ENCODE data around the gene M1AP. TPM values are rescaled to one million over a fixed set of nuclear protein-coding genes. Genes with fewer than 3 reads are reported as not detected.

M1AP gene
- total RNA-seq, 1 donor from 2014 or later: not detected

DNA sequence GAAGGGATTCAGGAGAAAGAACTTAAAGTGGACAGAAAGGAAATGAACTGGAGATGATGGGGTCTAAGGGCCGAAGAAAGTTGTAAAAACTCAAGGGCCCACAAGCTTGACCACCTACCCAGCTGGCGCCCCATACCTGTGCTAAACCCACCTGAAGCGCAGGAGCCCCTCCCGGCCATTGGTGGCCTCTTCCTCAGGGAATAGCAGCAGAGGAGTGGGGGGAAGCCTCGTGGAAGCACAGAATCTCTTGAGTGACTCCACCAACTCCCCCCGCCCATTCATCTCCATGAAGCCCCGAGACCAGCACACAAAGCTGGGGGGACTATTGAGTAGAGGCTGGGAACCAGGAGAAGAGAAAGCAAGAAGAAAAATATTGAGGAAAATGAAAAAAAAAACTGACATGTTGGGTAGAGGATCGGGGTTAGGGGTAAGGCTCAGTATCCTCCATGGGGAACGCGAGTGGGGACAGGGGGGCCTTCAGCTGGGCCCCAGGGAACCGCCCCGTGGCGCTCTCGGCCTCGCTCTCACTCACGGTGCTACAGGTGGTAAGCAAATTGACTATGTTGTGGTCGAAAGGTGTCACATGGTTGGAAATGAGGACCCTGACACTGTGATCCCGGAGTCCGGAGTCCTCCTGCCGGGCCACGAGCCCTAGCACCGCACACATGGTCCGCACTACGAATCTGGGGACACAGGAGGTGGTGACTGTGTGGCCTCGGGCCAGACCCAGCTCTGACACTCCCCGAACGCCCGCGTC is 119.4 kb downstream of the M1AP start:
- DNase-seq (ENCODE audit: low spot score) (no peak), ATAC-seq (peak; percentile 18)

GRCh38 chr2:74527741-74528140 is 120.4 kb downstream of the M1AP start:
- DNase-seq (ENCODE audit: low spot score) (no peak), ATAC-seq (no peak)

DNA sequence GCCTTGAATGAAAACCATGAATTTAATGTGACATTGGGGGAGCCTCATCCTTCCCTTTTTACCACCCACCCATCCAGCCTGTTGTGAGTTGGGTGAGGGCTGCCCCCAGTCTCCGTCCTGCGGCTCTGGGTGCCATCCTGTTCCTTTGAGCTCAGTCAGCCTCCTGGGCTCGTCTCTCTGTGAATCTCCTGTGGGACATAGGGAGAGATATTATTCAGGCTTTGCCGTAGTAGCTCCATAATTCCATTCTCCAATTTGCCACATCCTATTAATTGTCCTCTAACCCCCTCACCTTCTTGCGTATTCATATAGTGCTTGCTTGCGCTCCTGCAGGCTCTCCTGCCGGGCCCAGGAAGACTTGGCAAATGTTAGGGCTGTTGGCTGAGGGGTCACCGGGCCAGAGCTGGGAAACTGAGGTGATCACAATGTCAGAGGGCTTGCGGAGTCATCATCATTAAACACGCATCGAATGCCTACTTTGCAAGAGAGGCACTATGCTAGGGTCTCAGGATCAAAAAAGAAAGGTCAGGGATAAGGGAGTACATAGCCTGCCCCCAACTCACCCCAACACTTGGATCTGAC is 121.4 kb downstream of the M1AP start:
- no peak for ATAC-seq
- DNase-seq (ENCODE audit: low spot score): no peak

DNA sequence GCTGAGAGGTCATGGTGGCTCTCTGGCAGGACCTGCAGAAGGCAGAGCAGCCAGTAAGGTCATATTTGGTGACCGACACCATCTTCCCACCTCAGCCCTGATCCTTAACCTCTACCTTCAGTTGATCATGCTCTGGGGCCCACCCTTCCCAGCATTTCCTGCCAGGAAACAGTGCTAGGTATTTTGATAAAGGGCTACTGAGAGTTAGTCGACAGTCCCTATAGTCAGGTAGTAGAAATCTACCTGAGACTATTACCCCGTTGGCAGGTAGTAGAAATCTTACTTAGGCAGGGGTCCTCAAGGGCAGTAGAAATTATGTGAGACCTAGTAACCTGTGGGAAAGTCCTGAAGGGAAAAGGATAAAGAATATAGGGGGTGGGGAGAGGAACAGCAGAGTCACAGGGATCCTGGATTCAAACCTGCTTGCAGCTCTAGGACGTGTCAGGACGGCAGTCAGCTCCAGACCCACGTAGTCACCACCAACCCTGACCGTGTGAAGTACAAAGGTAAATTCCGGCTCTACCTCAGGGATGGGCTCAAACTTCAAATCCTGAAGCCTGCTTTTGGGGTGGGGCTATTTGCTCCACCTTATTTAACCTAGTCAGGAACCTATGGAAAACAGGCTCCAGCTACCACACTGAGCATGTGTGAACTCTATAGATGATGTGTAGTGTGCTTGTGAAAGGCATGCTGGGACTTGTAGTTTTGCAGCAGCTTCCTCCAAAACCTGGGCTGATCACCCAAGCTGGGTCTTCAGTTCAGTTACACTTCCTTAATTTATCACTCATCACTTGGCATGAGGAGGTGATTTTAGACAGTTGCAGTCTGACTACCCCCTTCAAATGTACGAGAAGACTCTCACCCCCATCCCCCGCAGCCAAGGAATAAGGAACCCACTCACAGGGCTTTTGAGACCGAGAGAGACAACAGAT is 122.1 kb downstream of the M1AP start, which contains the start of gene DQX1:
Gene DQX1 (minus strand): TSS at position 515 of the 932 bp plus-strand sequence. CDS start 502 bp downstream, at position 13.
- ATAC-seq (no peak), DNase-seq (ENCODE audit: low spot score) (no peak)

DNA sequence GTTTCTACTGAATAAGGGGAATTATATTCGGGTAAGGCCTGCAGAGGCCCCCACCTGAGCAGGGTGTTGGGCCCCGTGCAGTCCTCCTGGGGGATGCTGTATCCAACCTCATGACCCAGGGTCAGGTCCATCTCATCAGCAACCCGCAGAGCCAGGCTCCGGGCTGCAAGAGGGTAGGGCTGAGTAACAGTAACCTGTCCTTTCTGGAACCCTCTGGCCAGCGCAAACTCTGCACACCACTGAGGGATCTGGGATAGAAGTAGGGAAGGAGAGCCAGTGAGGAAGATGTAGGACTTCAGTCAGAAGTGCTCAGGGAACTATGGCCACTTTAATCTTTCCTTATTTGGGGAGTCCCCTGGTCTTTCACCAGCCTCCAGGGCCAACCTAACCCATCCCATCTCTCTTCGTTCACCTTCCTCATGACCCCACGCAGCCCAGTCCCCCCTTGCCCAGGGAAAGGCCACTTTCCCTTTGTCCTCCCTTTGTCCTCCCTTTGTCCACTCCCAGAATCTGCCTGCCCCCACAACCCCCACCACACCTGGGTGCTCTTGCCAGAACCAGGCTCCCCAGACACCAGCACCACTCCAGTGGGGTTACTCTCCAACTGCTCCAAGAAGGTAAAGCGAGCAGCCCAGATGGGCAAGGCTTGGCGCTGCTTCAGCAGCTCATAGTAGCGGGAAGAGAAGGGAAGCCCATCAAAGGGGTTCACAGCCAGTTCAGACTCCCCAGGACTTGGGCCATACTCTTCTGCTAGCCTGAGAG is 123.0 kb downstream of the M1AP start:
- ATAC-seq (no peak), DNase-seq (ENCODE audit: low spot score) (no peak)

- ATAC-seq (no peak), DNase-seq (ENCODE audit: low spot score) (no peak)
Observed at GRCh38 chr2:74524005-74524404, 124.1 kb downstream of the M1AP start.

- no peak for DNase-seq (ENCODE audit: low spot score)
- no peak for ATAC-seq
Observed at GRCh38 chr2:74522516-74522915, 125.6 kb downstream of the M1AP start.

GRCh38 chr2:74516650-74517049 is 131.5 kb downstream of the M1AP start:
- ATAC-seq (no peak), DNase-seq (ENCODE audit: low spot score) (no peak)

GRCh38 chr2:74515981-74516633 is 132.0 kb downstream of the M1AP start:
- no peak for DNase-seq (ENCODE audit: low spot score)
- peak; percentile 72 for ATAC-seq

DNA sequence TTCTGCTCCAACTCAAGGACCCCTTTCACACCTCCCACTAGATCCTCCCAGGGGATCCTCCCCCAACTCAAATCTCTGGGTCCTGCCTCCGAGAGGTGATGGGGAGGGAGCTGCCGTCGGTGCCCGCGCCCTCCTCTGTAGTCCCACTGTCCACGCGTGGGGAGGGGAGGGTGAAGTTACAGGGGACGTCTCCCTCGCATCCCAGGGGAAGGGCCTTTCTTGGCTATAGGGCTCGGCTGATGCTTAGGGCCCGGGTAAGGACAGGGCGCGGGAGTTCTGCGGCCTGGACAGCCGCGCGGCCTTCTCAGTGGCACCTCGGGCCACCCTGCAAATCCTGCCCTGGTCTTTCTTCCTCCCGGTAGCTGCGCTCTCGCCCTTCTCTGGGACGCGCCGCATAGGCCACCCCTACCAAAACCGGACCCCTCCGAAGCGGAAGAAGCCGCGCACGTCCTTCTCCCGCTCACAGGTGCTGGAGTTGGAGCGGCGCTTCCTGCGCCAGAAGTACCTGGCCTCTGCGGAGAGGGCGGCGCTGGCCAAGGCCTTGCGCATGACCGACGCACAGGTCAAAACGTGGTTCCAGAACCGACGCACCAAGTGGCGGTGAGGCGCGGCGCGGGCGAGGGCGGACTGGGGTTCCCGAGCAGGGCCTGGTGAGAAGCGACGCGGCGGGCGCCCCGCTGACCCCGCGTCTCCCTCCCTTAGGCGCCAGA is 132.7 kb downstream of the M1AP start:
- DNase-seq (ENCODE audit: low spot score) (no peak), ATAC-seq (peak; percentile 62)

DNA sequence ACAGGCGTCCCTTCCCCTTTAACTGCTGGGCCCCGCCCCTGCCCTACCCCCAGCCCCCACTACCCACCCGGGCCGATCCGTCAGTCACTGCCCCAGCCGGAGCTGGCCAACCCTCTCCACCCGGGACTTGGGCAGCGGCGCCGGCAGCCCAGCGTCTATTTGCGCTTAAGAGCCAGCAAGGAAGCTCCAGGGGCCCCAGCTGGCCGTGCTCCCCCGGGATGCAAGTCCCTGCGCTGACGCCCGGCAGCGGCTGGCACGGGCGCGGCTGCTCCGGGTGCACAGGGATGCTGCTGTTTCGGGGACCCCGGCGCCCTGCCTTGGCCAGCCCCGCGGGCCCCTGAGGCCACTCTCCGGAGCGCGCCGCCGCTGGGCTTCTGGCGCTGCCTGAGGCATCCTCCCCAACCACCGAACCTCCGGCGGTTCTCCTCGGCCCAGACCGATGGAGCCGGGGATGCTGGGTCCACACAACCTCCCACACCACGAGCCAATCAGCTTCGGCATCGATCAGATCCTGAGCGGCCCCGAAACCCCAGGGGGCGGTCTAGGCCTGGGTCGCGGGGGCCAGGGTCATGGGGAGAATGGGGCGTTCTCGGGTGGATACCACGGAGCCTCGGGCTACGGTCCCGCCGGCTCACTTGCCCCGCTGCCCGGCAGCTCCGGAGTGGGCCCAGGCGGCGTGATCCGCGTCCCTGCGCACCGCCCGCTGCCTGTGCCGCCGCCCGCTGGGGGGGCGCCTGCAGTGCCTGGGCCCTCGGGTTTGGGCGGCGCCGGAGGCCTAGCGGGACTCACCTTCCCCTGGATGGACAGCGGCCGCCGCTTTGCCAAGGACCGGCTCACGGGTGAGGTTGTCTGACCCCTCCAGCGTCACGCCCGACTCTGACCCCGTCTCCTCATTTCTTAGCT is 133.5 kb downstream of the M1AP start, which contains the start of gene TLX2:
Gene TLX2 (plus strand): TSS at position 83 of the 903 bp plus-strand sequence. CDS start 357 bp downstream, at position 440.
- ATAC-seq: no peak
- DNase-seq (ENCODE audit: low spot score): no peak

DNA sequence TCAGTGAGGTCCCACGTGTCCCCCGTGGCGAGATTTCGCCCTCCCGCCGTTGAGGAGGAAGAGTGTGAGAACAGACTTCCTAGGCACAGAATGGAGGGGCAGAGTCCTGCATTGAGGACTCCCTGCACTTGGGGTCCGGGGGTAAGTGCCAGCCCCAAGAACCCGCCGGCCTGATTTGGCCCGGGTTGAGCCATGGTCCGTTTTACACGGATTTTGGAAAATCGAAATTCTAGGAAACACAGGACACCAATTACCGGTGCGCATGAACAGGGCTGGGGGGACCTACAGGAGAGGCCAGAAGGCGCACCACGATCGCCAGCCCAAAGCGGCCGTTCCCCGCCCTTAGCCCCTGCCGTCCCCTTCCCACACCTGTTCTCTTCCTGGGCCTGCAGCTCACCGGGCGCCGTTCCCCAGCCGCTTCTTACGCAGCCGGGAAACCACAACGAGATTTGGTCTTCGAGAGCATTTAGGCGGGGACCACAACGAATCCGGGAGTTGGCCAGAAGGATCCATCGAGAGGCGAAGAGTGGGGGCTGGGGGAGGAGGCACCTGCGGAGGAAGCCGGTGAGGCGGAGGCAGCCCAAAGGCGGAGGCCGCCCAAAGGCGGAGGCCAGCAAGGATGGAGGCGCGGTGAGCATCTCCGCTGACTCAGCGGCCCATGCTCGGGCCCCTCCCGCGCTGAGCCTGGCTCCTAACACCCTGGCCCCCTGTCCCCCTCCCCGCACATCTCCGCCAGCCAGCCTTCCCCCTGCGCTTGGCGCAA is 134.3 kb downstream of the M1AP start:
- ATAC-seq (no peak), DNase-seq (ENCODE audit: low spot score) (no peak)

DNA sequence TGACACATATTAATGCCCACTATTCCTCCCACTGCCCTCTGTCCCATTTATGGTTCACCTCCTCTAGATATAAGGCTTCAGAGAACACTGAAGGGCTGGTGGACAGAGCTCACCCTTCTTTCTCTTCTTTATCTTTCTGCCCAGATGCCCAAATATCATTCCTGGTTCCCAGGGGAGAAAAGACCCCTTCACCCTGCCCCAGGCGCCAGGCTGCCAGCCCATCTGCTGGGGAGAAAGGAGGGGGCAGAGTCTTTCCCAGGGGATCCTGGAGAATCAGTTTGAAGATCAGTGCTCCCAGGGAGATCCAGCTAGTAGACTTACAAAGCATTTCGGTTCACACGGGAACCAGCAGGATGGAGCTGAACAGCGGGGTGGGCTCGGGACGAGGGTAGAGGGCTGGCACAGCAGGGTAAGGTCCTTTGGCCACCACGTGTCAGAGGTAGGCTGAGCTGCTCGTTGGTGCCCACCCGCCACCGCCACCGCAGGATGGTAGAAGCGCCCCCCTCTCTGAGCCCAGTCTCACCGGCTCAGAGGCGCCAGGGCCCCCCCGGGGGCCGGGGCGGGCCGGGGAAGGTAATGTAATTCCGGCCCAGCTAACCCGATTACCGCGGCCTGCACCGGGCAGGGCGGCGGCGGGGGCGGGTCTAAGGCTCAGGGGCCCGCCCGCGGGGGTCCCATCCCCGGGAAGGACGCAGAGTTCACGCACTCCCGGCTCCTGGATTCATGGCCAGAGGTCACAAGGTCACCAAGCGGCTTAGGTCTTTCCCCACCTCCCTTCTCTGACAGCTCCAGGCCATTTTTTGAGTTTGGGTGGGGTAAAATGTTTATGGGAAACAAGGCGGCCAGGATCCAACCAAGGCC is 135.2 kb downstream of the M1AP start:
- DNase-seq (ENCODE audit: low spot score): no peak
- ATAC-seq: no peak

DNA sequence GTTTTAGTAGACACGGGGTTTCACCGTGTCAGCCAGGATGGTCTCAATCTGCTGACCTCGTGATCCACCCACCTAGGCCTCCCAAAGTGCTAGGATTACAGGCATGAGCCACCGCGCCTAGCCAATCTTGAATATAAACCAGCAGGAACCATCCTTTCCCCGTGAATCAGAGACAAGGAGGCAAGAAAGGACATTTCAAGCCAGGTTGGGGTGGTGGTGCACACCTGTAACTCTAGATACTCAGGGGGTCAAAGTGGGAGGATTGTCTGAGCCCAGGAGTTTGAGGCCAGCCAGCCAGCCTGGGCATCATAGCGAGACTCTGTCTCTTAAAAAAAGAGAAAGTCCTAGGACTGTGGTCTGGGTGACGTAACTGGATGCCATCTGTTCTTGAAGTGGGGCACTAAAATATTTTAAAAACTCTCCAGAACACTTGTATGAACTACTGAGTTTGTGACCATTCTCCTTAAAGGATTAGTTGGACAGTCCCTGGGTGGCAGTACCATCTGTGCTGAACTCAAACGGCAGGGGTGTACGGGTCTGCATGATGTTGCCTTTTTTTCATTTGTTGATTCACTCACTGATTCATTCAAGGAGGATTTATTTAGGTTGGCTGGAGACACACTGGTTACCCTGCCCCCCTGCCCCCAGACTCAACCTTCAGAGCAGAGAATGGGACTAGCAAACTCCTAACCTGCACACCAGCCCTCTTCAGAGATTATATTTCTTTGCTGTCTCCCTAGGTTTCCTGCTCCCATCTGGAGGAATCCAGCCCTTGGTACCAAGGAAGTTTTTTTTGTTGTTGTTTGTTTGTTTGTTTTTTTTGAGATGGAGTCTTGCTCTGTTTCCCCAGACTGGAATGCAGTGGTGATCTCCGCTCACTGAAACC is 136.8 kb downstream of the M1AP start:
- ATAC-seq (no peak), DNase-seq (ENCODE audit: low spot score) (no peak)

DNA sequence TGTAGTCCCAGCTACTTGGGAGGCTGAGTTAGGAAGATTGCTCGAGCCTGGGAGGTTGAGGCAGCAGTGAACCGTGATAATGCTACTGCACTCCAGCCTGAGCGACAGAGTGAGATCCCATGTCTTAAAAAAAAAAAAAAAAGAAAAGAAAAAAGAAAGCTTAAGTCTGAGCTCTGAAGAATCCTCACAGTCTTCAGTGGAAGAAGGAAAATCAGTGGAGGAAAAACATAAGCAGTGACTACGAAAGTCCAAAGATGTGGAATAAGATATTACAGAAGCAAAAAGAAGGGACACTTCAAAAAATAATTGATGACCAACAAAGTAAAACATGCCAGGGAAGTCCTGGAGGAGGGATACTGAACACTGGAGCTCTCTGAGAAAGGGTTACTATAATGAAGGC is 137.9 kb downstream of the M1AP start:
- DNase-seq (ENCODE audit: low spot score): no peak
- no peak for ATAC-seq
